SU-DHL-6 (cell line): Measurements from ENCODE around the gene MARK3.

Source experiments
- H2AFZ ChIP-seq: fragments of 200-600 bp; sonication (generic); 2 replicates; pipeline ENCODE4 v1.6.1; 2014; ENCODE audit warnings: low read depth, mild to moderate bottlenecking, moderate library complexity, mixed read lengths, antibody characterized with exemption, low read length; ENCODE audit not compliant: severe bottlenecking
- H3F3A ChIP-seq: fragments of 200-600 bp; shearing (Covaris generic); 2 replicates; pipeline ENCODE4 v1.6.0; 2016; ENCODE audit warnings: antibody characterized with exemption, mild to moderate bottlenecking; ENCODE audit not compliant: insufficient read depth
- H3K27ac ChIP-seq: fragments of 200-600 bp; sonication (generic); 2 replicates; pipeline ENCODE4 v1.5.1; 2016; ENCODE audit warnings: low read depth, mild to moderate bottlenecking, low read length, moderate library complexity, mixed read lengths
- H3K27me3 ChIP-seq: fragments of 200-600 bp; sonication (generic), shearing (Covaris generic); 2 replicates; pipeline ENCODE4 v1.6.0; 2014; ENCODE audit warnings: mild to moderate bottlenecking, low read length
- H3K36me3 ChIP-seq: fragments of 200-600 bp; sonication (generic); 2 replicates; pipeline ENCODE4 v1.6.1; 2014; ENCODE audit warnings: mild to moderate bottlenecking, low read length, mixed read lengths
- H3K4me2 ChIP-seq: fragments of 300-600, 200-600 bp; shearing (Covaris generic), sonication (generic); 2 replicates; pipeline ENCODE4 v1.6.0; 2014; ENCODE audit warnings: low read length, low read depth, mild to moderate bottlenecking; ENCODE audit not compliant: poor library complexity, severe bottlenecking
- H3K4me3 ChIP-seq: fragments of 200-600 bp; sonication (generic); 2 replicates; pipeline ENCODE4 v1.5.1; 2014; ENCODE audit warnings: antibody characterized with exemption, low read length, mild to moderate bottlenecking, mixed read lengths; ENCODE audit not compliant: insufficient read depth, poor library complexity, severe bottlenecking
- H3K79me2 ChIP-seq: fragments of 200-600 bp; sonication (generic); 2 replicates; pipeline ENCODE4 v1.6.1; 2014; ENCODE audit warnings: mild to moderate bottlenecking, low read length, moderate library complexity; ENCODE audit not compliant: insufficient read depth
- H3K9ac ChIP-seq: fragments of 200-600 bp; sonication (generic); 2 replicates; pipeline ENCODE4 v1.7.0; 2014; ENCODE audit warnings: mild to moderate bottlenecking, low read length
- H3K9me2 ChIP-seq: fragments of 200-600 bp; sonication (generic); replicated peaks from 2 replicates; pipeline ENCODE4 v1.6.1; 2014; ENCODE audit warnings: low read length; ENCODE audit not compliant: insufficient read depth
- H3K9me3 ChIP-seq: fragments of 200-600 bp; sonication (generic); 2 replicates; pipeline ENCODE4 v1.6.1; 2014; ENCODE audit warnings: low read length, mixed read lengths; ENCODE audit not compliant: insufficient read depth
- H4K20me1 ChIP-seq: fragments of 200-600 bp; sonication (generic); 2 replicates; pipeline ENCODE4 v1.6.1; 2014; ENCODE audit warnings: low read depth, mild to moderate bottlenecking, antibody characterized with exemption, low read length, moderate library complexity, mixed read lengths
- CTCF ChIP-seq: fragments of 200-600 bp; sonication (generic); IDR thresholded peaks from one replicate; pipeline ENCODE4 v1.5.1; 2017; ENCODE audit warnings: antibody characterized with exemption, mild to moderate bottlenecking, low read length, moderate library complexity; ENCODE audit not compliant: insufficient read depth, poor library complexity, severe bottlenecking
- EZH2phosphoT487 ChIP-seq: fragments of 200-600 bp; sonication (generic), shearing (Covaris generic); conservative IDR thresholded peaks from 2 replicates; pipeline ENCODE4 v1.6.1; 2018; ENCODE audit warnings: mild to moderate bottlenecking, antibody characterized with exemption, low read length, moderate library complexity, mixed read lengths

The MARK3 gene

DNA sequence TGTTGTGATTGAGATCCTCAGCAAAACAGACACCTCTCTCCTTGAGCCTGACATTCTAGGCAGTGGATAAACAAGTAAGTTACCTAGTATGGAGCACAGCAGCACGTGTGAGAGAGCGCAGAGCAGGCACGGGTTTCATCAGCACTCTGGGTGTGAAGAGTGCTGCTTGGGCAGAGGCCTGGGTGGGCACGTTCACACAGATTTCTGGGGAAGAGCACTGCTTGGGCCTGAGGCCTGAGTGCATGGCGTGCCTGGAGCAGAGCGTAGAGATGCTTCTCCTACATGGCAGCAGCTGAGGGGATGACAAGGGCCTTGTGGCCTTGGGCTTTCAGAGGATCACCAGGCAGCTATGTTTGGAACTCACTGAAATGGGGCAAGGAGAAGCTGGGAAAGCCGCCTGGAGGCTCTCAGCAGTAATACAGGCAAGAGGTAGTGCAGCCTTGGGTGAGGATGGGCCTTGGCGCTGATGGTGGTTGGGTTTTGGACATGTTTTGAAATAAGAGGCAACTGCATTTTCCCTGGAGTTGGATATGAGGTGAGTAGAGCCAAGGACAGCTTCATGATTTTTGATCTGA lies 119.9 kb downstream of the MARK3 start:
- no peaks in the 10 kb centered on the region for H3K27me3 ChIP-seq
- no peaks in the 10 kb centered on the region for H3K9me2 ChIP-seq
- H3F3A ChIP-seq, result no peaks in the 10 kb centered on the region
- no peak overlapping the region for H3K4me2 ChIP-seq
- H3K9ac ChIP-seq, result no peak overlapping the region
- TF ChIP-seq EZH2phosphoT487 (no peak), CTCF (no peak)
- H3K27ac ChIP-seq, result no peak overlapping the region
- H3K9me3 ChIP-seq, result no peaks in the 10 kb centered on the region
- no peaks in the 10 kb centered on the region for H4K20me1 ChIP-seq
- no peak overlapping the region for H3K4me3 ChIP-seq
- H2AFZ ChIP-seq, result no peak overlapping the region
- H3K79me2 ChIP-seq, result no peaks in the 10 kb centered on the region
- H3K36me3 ChIP-seq, result no peaks in the 10 kb centered on the region

GRCh38 chr14:103507751-103508150 lies 122.5 kb downstream of the MARK3 start:
- Histone ChIP-seq H3F3A (no peaks in the 10 kb centered on the region), H3K4me3 (no peak overlapping the region), H3K36me3 (no peaks in the 10 kb centered on the region), H2AFZ (no peak overlapping the region), H3K27ac (no peak overlapping the region), H4K20me1 (no peaks in the 10 kb centered on the region), H3K27me3 (no peaks in the 10 kb centered on the region), H3K4me2 (no peak overlapping the region), H3K9ac (no peak overlapping the region), H3K9me3 (no peaks in the 10 kb centered on the region), H3K9me2 (no peaks in the 10 kb centered on the region), H3K79me2 (no peaks in the 10 kb centered on the region)
- TF ChIP-seq EZH2phosphoT487 (no peak), CTCF (no peak)

DNA sequence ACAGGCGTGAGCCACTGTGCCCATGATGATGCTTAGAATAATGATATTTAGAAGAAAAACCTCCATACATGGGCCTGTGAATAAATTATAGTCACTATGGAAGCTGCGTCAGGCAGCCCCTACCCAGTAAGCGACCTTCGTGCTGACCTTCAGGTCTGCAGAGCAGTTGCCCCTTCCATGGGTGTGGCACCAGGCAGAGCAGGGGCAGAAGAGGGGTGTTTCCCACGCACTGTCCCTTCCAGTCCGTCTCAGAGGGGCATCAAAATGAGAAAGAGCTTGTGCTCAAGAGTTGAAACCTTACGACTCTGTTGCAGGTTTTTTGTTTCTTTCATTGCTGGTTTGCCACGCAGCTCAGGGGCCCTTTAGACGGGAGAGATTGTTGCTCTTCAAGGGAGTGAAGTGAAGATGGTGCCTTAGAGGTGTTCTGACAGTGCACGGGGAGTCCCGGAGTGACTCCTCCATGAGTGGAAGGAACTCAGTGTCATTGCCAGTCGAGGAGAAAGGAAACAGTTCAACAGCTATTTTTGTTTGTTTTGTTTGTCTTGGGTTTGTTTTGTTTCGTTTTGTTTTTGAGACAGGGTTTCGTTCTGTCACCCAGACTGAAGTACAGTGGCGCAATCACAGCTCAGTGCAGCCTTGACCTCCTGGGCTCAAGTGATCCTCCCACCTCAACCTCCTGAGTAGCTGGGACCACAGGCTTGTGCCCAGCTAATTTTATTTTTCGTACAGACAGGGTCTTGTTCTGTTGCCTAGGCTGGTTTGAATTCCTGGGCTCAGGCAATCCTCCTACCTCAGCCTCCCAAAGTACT lies 123.5 kb downstream of the MARK3 start:
- no peaks in the 10 kb centered on the region for H3K9me3 ChIP-seq
- H2AFZ ChIP-seq, result no peak overlapping the region
- no peaks in the 10 kb centered on the region for H3F3A ChIP-seq
- no peaks in the 10 kb centered on the region for H4K20me1 ChIP-seq
- H3K36me3 ChIP-seq, result no peaks in the 10 kb centered on the region
- H3K79me2 ChIP-seq, result no peaks in the 10 kb centered on the region
- no peak overlapping the region for H3K9ac ChIP-seq
- H3K27ac ChIP-seq, result no peak overlapping the region
- H3K9me2 ChIP-seq, result no peaks in the 10 kb centered on the region
- H3K4me3 ChIP-seq, result no peak overlapping the region
- TF ChIP-seq CTCF (no peak), EZH2phosphoT487 (no peak)
- H3K27me3 ChIP-seq, result no peaks in the 10 kb centered on the region
- no peak overlapping the region for H3K4me2 ChIP-seq
